Measurements from ENCODE around the gene ENTPD6.
"Not testable (repeated sequence)": the region's sequence is repeated elsewhere in the genome, so short reads cannot be mapped to it uniquely, and the experiment has no call there.

Gene ENTPD6

GRCh38 chr20:25179439-25180089 is 15.9 kb upstream of the ENTPD6 start:
- no peak for TF ChIP-seq CTCF (IDR thresholded peaks at IDR 0.05; ENCODE audit: low read depth, low read length)
- no peaks in the 10 kb centered on the region for H4K20me1 ChIP-seq (ENCODE audit: insufficient read depth, low read length)
- H3K9me3 ChIP-seq (ENCODE audit: insufficient read depth, low read length) = no peaks in the 10 kb centered on the region
- no peak overlapping the region for H3K9ac ChIP-seq (ENCODE audit: low read length)
- no peaks in the 10 kb centered on the region for H3K4me1 ChIP-seq (ENCODE audit: low read length)
- H3K4me2 ChIP-seq (ENCODE audit: low read length) = no peak overlapping the region
- peaks cover 10% of the 10 kb centered on the region; the same call in 1 of the 2 replicates for H3K27me3 ChIP-seq (ENCODE audit: low read depth, low read length)
- H3K4me3 ChIP-seq (ENCODE audit: low read length) = no peak overlapping the region
- H3K79me2 ChIP-seq (ENCODE audit: low read length) = no peaks in the 10 kb centered on the region
- no peak overlapping the region for H2AFZ ChIP-seq (ENCODE audit: low read depth, low read length)
- H3K27ac ChIP-seq (ENCODE audit: low read length) = no peak overlapping the region
- no peaks in the 10 kb centered on the region for H3K36me3 ChIP-seq (replicated peaks; ENCODE audit: low read depth, low read length)

DNA sequence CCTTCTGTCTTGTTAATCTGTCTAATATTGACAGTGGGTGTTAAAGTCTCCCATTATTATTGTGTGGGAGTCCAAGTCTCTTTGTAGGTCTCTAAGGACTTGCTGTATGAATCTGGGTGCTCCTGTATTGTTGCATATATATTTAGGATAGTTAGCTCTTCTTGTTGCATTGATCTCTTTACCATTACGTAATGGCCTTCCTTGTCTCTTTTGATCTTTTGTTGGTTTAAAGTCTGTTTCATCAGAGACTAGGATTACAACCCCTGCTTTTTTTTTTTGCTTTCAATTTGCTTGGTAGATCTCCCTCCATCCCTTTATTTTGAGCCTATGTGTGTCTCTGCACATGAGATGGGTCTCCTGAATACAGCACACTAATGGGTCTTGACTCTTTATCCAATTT is 11.1 kb upstream of the ENTPD6 start:
- H3K9me3 ChIP-seq (ENCODE audit: insufficient read depth, low read length); H3K79me2 ChIP-seq (ENCODE audit: low read length); H3K4me2 ChIP-seq (ENCODE audit: low read length); H3K27ac ChIP-seq (ENCODE audit: low read length); H3K36me3 ChIP-seq (replicated peaks; ENCODE audit: low read depth, low read length); H2AFZ ChIP-seq (ENCODE audit: low read depth, low read length); H3K4me3 ChIP-seq (ENCODE audit: low read length); H4K20me1 ChIP-seq (ENCODE audit: insufficient read depth, low read length); H3K9ac ChIP-seq (ENCODE audit: low read length); H3K4me1 ChIP-seq (ENCODE audit: low read length): not testable (repeated sequence)
- peaks cover 24% of the 10 kb centered on the region; the same call in 1 of the 2 replicates for H3K27me3 ChIP-seq (ENCODE audit: low read depth, low read length)

- H3K79me2 ChIP-seq (ENCODE audit: low read length) = no peaks in the 10 kb centered on the region
- no peak overlapping the region for H2AFZ ChIP-seq (ENCODE audit: low read depth, low read length)
- H3K27ac ChIP-seq (ENCODE audit: low read length) = no peak overlapping the region
- no peaks in the 10 kb centered on the region for H3K4me1 ChIP-seq (ENCODE audit: low read length)
- H3K36me3 ChIP-seq (replicated peaks; ENCODE audit: low read depth, low read length) = no peaks in the 10 kb centered on the region
- H3K4me2 ChIP-seq (ENCODE audit: low read length) = no peak overlapping the region
- H3K27me3 ChIP-seq (ENCODE audit: low read depth, low read length) = peaks cover 42% of the 10 kb centered on the region
- H3K4me3 ChIP-seq (ENCODE audit: low read length) = no peak overlapping the region
- no peak for TF ChIP-seq EZH2phosphoT487 (IDR thresholded peaks at IDR 0.05; ENCODE audit: low read depth)
- no peak for TF ChIP-seq CTCF (IDR thresholded peaks at IDR 0.05; ENCODE audit: low read depth, low read length)
- H4K20me1 ChIP-seq (ENCODE audit: insufficient read depth, low read length) = no peaks in the 10 kb centered on the region
- H3K9me3 ChIP-seq (ENCODE audit: insufficient read depth, low read length) = no peaks in the 10 kb centered on the region
- no peak overlapping the region for H3K9ac ChIP-seq (ENCODE audit: low read length)
Measured at GRCh38 chr20:25187220-25187619, 8.3 kb upstream of the ENTPD6 start.

- Histone ChIP-seq H4K20me1 (ENCODE audit: insufficient read depth, low read length) (no peaks in the 10 kb centered on the region), H3K36me3 (replicated peaks; ENCODE audit: low read depth, low read length) (no peaks in the 10 kb centered on the region), H3K79me2 (ENCODE audit: low read length) (no peaks in the 10 kb centered on the region), H3K9me3 (ENCODE audit: insufficient read depth, low read length) (no peaks in the 10 kb centered on the region), H2AFZ (ENCODE audit: low read depth, low read length) (no peak overlapping the region), H3K27ac (ENCODE audit: low read length) (no peak overlapping the region), H3K27me3 (ENCODE audit: low read depth, low read length) (peaks cover 42% of the 10 kb centered on the region), H3K4me2 (ENCODE audit: low read length) (no peak overlapping the region), H3K4me1 (ENCODE audit: low read length) (no peaks in the 10 kb centered on the region), H3K9ac (ENCODE audit: low read length) (no peak overlapping the region), H3K4me3 (ENCODE audit: low read length) (no peak overlapping the region)
- TF ChIP-seq CTCF (IDR thresholded peaks at IDR 0.05; ENCODE audit: low read depth, low read length) (no peak), EZH2phosphoT487 (IDR thresholded peaks at IDR 0.05; ENCODE audit: low read depth) (no peak)
Measured at GRCh38 chr20:25187635-25188034, 7.9 kb upstream of the ENTPD6 start.

Measured in OCI-LY3 (cell line).